Thoracic aorta (tissue), 2 donors: ENCODE measurements around the gene ABLIM2. TPM values are rescaled to one million over a fixed set of nuclear protein-coding genes. Genes with fewer than 3 reads are reported as not detected.

Experiments
- ATAC-seq: fragments of 150-250 bp; one replicate; pipeline ENCODE4 v1.8.0; 2017; ENCODE audit warnings: low read depth; ENCODE audit not compliant: insufficient number of reproducible peaks, low FRiP score
- DNase-seq: peaks from one replicate; pipeline ENCODE4 v3.0.0-alpha.2; 2020; ENCODE audit warnings: low spot score
- H3K27ac ChIP-seq, 2 donors: fragments of 200-600 bp; sonication (generic); 1 replicate in 1 of 2; 2 replicates in 1 of 2; pipeline ENCODE4 v1.5.1; 2016; ENCODE audit warnings: mild to moderate bottlenecking in 2 of 2, moderate library complexity in 2 of 2
- H3K27me3 ChIP-seq: fragments of 200-600 bp; sonication (generic); replicated peaks from 2 replicates; pipeline ENCODE4 v1.6.0; 2016; ENCODE audit warnings: mild to moderate bottlenecking; ENCODE audit not compliant: insufficient read depth
- H3K36me3 ChIP-seq: fragments of 200-600 bp; sonication (generic); one replicate; pipeline ENCODE4 v1.5.1; 2016
- H3K4me1 ChIP-seq, 2 donors: fragments of 200-600 bp; sonication (generic); 1 replicate in 1 of 2; 2 replicates in 1 of 2; pipeline versions ENCODE4 v1.5.1 to v1.6.0; 2016; ENCODE audit warnings: low read depth in 2 of 2, mild to moderate bottlenecking in 1 of 2; ENCODE audit not compliant: control insufficient read depth in 1 of 2
- H3K4me3 ChIP-seq: fragments of 200-600 bp; sonication (generic); 2 replicates; pipeline ENCODE4 v1.5.1; 2016; ENCODE audit warnings: mild to moderate bottlenecking
- H3K9me3 ChIP-seq: fragments of 200-600 bp; sonication (generic); 2 replicates; pipeline ENCODE4 v1.5.1; 2016
- total RNA-seq, 2 donors: library from RNA; depleted of rRNA; stranded (reverse); fragments of >200 nt; gene quantifications; one replicate each; pipeline versions ENCODE4 v1.1.0 to v1.2.3, GENCODE V29; 2016
- TF ChIP-seq, protein P1 (sequence below): fragments of 200-600 bp; sonication (generic); IDR thresholded peaks from one replicate; pipeline ENCODE4 v1.5.1; 2019; ENCODE audit warnings: antibody characterized with exemption

The ABLIM2 gene
- total RNA-seq, 2 donors from 2014 or later = 25.6 to 28.6 TPM

DNA sequence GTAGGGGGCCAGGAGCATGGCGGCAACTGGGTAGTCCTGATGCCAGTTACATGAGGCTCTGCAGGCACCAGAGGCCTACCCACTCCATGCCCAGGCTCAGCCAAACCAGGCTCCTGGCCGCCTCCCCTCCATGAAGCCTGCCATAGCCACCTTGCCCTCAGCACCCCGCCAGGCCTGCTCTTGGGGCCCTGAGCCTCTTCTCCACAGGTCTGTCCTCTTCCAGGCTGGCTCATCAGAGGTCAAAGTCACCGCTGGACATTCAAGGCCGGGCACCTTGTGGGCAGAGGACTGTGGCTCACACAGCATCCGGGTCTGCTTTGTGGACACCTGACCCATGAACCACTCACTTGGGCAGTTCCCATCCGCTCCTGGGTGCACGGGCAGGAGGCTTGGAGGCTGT lies 158.9 kb downstream of the ABLIM2 start:
- no peaks in the 10 kb centered on the region for H3K27me3 ChIP-seq
- no peak overlapping the region for H3K4me3 ChIP-seq
- no peaks in the 10 kb centered on the region for H3K9me3 ChIP-seq
- ATAC-seq = no peak
- no peaks in the 10 kb centered on the region for H3K4me1 ChIP-seq
- DNase-seq = no peak
- peaks cover under 1% of the 10 kb centered on the region for H3K36me3 ChIP-seq
- TF ChIP-seq, protein P1, sequence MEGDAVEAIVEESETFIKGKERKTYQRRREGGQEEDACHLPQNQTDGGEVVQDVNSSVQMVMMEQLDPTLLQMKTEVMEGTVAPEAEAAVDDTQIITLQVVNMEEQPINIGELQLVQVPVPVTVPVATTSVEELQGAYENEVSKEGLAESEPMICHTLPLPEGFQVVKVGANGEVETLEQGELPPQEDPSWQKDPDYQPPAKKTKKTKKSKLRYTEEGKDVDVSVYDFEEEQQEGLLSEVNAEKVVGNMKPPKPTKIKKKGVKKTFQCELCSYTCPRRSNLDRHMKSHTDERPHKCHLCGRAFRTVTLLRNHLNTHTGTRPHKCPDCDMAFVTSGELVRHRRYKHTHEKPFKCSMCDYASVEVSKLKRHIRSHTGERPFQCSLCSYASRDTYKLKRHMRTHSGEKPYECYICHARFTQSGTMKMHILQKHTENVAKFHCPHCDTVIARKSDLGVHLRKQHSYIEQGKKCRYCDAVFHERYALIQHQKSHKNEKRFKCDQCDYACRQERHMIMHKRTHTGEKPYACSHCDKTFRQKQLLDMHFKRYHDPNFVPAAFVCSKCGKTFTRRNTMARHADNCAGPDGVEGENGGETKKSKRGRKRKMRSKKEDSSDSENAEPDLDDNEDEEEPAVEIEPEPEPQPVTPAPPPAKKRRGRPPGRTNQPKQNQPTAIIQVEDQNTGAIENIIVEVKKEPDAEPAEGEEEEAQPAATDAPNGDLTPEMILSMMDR = no peak
- no peak overlapping the region for H3K27ac ChIP-seq

DNA sequence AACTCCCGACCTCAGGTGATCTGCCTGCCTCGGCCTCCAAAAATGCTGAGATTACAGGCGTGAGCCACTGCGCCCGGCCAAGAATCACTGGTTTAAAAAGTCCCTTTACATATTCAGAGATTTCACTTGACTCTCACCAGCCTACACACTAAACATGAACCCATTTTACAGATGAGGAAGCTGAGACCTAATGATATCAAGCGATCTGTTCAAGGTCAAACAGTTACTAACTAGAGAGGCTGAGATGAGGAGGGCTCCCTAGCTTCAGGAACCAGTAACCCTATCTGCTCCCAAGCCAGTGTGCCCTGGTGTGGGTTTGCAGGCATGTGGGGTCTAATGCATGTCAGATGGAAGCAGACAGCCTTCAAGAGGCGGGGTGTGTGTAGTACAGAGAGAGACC lies 159.3 kb downstream of the ABLIM2 start:
- no peak overlapping the region for H3K4me3 ChIP-seq
- no peaks in the 10 kb centered on the region for H3K4me1 ChIP-seq
- ATAC-seq (no peak), DNase-seq (no peak)
- no peaks in the 10 kb centered on the region for H3K9me3 ChIP-seq
- H3K36me3 ChIP-seq = no peaks in the 10 kb centered on the region
- H3K27ac ChIP-seq = no peak overlapping the region
- no peaks in the 10 kb centered on the region for H3K27me3 ChIP-seq
- TF ChIP-seq, protein P1 = no peak

DNA sequence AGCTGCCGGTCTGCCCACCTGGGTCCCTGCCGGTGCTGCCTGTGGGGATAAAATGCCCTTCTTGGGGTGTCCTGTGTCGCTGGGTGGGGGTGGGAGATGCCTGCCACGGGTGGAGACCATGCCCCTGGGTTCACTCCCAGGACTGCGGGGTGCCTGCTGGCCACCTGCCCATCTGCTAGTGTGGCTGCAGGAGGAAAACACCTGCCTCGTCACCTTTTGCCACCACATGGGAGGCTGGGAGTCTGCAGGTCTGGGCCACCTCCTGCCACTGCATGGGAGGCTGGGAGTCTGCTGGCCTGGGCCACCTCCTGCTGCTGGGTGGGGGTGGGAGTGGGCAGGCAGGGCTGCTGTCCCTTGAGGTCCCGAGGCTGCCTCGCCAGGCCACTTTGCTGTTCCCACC lies 160.2 kb downstream of the ABLIM2 start:
- ATAC-seq (no peak), DNase-seq (no peak)
- no peaks in the 10 kb centered on the region for H3K36me3 ChIP-seq
- no peaks in the 10 kb centered on the region for H3K27me3 ChIP-seq
- TF ChIP-seq, protein P1 = no peak
- H3K27ac ChIP-seq = no peak overlapping the region
- no peak overlapping the region for H3K4me3 ChIP-seq
- no peaks in the 10 kb centered on the region for H3K4me1 ChIP-seq
- no peaks in the 10 kb centered on the region for H3K9me3 ChIP-seq

DNA sequence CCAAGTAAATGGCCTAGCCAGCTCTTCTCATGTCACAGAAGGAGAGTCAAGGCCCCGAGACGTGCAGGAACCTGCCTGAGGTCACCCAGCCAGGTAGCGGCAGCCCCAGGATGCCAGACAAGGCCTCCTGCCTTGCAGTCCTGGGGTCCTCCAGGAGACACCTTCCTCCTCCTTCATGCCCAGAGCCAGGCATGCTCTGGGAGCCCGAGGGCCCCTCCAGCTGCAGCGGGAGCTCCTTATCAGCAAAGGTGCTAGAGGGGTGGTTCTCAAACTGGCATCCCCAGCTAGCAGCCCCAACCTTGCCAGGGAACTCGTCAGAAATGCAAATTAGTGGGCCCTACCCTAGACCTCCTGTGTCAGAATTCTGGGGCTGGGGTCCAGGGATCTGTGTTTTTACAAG lies 162.7 kb downstream of the ABLIM2 start:
- ATAC-seq (no peak), DNase-seq (no peak)
- Histone ChIP-seq H3K27me3 (no peaks in the 10 kb centered on the region), H3K36me3 (no peaks in the 10 kb centered on the region), H3K27ac (no peak overlapping the region), H3K9me3 (no peaks in the 10 kb centered on the region), H3K4me3 (no peak overlapping the region), H3K4me1 (no peaks in the 10 kb centered on the region)
- TF ChIP-seq, protein P1 = no peak

GRCh38 chr4:7995135-7995534 lies 163.5 kb downstream of the ABLIM2 start:
- Histone ChIP-seq H3K4me3 (no peak overlapping the region), H3K9me3 (no peaks in the 10 kb centered on the region)
- no peak for ATAC-seq

More at GRCh38 chr4:7995135-7995534, 163.5 kb downstream of the ABLIM2 start:
- TF ChIP-seq, protein P1 = no peak
- Histone ChIP-seq H3K27ac (no peak overlapping the region), H3K27me3 (no peaks in the 10 kb centered on the region), H3K36me3 (no peaks in the 10 kb centered on the region), H3K4me1 (no peaks in the 10 kb centered on the region)
- no peak for DNase-seq
